GM12865 (cell line): ENCODE data around the gene NFIA.

Source experiments
- DNase-seq: peaks from one replicate; pipeline ENCODE4 v3.0.0; 2010; ENCODE audit warnings: low read depth
- H3K4me3 ChIP-seq: 2 replicates; pipeline ENCODE4 v1.5.1; 2011; ENCODE audit warnings: mild to moderate bottlenecking, low read depth, low read length, control low read depth
- TF ChIP-seq, protein P1 (sequence below): IDR thresholded peaks from 2 replicates; pipeline ENCODE4 v1.5.1; 2011; ENCODE audit warnings: low read length, control low read depth, low read depth, inconsistent platforms; ENCODE audit not compliant: insufficient read depth; ENCODE audit errors: missing control alignments

Gene NFIA

DNA sequence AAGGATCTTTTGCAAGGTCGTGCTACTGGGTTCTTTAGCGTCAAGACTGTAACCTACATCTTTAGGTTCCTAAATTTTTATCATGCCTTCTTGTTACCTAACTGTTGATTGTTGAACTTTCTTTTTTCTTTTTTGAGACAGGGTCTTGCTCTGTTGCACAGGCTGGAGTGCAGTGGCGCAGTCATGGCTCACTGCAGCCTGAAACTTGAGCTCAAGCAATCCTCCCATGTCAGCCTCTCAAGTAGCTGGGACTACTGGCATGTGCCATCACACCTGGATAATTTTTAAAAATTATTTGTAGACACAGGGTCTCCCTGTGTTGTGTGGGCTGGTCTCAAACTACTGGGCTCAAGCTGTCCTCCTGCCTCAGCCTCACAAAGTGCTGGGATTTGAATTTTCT, 52.9 kb downstream of the NFIA start:
- no peak overlapping the region for H3K4me3 ChIP-seq
- TF ChIP-seq, protein P1, sequence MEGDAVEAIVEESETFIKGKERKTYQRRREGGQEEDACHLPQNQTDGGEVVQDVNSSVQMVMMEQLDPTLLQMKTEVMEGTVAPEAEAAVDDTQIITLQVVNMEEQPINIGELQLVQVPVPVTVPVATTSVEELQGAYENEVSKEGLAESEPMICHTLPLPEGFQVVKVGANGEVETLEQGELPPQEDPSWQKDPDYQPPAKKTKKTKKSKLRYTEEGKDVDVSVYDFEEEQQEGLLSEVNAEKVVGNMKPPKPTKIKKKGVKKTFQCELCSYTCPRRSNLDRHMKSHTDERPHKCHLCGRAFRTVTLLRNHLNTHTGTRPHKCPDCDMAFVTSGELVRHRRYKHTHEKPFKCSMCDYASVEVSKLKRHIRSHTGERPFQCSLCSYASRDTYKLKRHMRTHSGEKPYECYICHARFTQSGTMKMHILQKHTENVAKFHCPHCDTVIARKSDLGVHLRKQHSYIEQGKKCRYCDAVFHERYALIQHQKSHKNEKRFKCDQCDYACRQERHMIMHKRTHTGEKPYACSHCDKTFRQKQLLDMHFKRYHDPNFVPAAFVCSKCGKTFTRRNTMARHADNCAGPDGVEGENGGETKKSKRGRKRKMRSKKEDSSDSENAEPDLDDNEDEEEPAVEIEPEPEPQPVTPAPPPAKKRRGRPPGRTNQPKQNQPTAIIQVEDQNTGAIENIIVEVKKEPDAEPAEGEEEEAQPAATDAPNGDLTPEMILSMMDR: no peak
- no peak for DNase-seq

- H3K4me3 ChIP-seq: no peak overlapping the region
- no peak for DNase-seq
- TF ChIP-seq, protein P1: no peak
Observed at GRCh38 chr1:61138305-61138704, 55.9 kb downstream of the NFIA start.

DNA sequence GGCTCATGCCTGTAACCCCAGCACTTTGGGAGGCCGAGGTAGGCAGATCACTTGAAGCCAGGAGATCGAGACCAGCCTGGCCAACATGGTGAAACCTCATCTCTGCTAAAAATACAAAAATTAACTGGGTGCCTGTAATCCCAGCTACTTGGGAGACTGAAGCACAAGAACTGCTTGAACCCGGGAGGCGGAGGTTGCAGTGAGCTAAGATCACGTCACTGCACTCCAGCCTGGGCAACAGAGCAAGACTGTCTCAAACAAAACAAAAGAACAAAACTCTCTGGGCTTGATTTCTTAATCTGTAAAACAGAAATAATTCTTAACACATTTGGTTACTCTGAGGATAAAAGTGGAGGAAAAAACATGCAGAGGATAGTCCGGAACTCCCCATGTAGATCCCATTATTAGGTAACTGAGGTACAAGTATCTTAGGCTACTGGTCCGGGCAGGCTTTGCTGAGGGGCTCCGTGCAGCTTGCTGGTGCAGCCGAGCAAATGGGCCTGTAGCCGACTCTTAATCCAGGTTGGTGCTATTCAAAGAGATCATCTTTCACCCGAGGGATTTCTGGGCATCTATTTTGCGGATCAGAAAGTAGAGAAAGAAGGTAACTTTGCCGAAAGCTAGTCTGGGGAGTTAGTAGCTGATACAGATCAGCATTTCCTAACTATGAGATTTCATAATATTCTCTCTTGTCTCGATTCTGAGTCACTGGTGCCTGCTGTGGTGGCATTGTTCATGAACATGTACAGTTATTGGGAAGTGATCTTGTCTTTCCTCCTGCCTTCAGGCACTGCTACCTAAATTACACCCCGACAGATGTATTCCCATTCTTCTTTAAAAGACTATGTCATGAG, 56.8 kb downstream of the NFIA start:
- no peak for DNase-seq
- no peak overlapping the region for H3K4me3 ChIP-seq
- TF ChIP-seq, protein P1: no peak

DNA sequence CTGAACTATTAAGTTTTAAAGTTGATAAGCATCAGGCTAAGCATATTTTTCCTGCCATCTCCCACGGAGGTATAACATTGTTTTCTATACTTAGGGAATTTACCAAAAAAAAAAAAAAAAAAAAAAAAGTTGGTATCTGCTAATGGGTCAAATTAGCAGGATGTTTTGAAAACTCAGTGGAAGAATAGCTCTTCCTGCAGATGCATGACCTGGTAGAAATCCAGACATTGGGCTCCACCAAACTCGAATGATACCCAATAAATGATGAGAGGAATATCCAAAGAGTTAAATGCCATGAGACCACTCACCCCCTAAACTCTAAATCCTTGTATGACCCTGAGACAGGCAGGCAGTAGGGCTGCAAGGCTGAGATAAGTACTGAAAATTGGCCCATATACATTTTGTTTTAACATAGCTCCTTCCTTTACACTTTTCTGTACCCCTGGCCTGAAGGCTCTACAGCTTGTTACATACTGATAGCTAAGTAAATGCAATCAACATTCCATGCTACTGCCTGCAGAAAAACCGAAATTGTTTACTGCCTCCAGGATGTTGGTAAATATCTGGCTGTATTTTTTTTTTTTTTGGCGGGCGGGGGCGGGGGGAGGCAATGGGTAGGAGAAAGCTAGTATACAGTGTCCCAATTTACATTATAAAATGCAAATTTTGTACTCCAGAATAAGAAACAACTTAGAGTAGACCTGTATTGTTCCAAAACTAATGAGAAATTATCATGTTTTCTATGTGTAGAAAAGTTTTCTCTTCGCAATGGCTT, 57.6 kb downstream of the NFIA start:
- TF ChIP-seq, protein P1: no peak
- H3K4me3 ChIP-seq: no peak overlapping the region
- DNase-seq: no peak

DNA sequence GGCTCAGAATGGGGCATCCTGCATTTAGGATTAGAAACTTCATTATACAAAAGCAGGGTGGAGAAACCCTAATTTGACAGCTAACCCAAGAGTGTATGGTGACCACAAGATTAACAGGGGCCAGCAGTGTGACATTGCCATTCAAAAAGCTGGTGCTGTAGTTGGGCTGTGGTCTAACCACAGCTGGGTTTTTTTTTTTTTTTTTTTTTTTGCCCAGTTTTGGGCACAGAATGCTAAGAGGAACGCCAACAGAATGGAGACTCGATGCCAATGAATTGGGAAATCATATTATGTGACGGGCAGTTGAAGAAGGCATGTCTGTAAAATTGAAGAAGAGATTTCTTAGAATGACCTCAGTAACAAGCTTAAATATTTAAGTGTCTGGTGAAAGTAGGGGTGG, 58.4 kb downstream of the NFIA start:
- TF ChIP-seq, protein P1: no peak
- H3K4me3 ChIP-seq: no peak overlapping the region
- DNase-seq: no peak

DNA sequence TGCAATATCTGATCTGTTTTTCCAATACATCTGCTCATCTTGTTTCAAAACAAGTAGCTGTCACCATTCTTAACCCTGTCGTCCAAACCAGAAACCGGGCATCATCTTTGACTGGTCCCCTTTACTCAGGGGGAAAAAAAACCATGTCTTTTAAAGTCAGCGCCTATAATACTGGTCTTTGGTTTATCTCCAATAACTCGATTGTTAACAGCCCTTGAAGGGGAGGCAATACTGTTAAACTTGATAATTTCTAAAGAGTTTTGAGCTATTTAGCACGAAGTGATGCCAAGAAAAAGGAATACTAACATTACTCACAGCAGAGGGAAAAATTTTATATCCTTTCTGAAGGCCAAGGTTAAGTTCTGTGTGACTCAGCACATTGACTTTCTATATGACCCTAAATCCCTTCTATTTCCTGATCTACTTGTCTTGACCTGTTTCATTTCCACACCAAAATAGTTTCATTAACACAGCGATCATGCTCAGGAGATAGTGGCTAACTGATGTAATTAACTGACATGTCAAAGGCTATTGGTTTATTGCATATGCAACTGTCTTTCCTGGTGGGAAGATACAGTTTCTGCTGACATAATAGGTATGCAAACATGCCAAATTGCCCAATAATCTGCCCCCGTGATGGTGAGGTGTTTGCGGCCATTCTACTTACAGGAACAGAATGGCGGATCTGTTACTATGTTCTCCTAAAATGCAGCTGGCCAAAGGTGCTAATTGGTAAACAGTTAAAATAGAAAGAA, 59.1 kb downstream of the NFIA start:
- DNase-seq: no peak
- TF ChIP-seq, protein P1: no peak
- no peak overlapping the region for H3K4me3 ChIP-seq
